Esophagus muscularis mucosa (tissue), 4 donors: ENCODE data around the gene PEPD. TPM values are rescaled to one million over a fixed set of nuclear protein-coding genes. Genes with fewer than 3 reads are reported as not detected.

Source experiments
- DNase-seq: peaks from one replicate; pipeline ENCODE4 v3.0.0-alpha.2; 2017; ENCODE audit errors: extremely low spot score
- H3K27ac ChIP-seq, 4 donors: fragments of 200-600 bp; sonication (generic); replicated peaks in 1 of 4; 1 replicate in 3 of 4; 2 replicates in 1 of 4; pipeline ENCODE4 v1.5.1; 2016 to 2019; ENCODE audit warnings: mild to moderate bottlenecking in 1 of 4
- H3K27me3 ChIP-seq, 4 donors: fragments of 200-600 bp; sonication (generic); one replicate each; pipeline versions ENCODE4 v1.5.1 to v1.6.0; 2016 to 2019
- H3K36me3 ChIP-seq, 4 donors: fragments of 200-600 bp; sonication (generic); one replicate each; pipeline ENCODE4 v1.5.1; 2016 to 2019
- H3K4me1 ChIP-seq, 4 donors: fragments of 200-600 bp; sonication (generic); one replicate each; pipeline ENCODE4 v1.5.1; 2016 to 2019
- H3K4me3 ChIP-seq, 4 donors: fragments of 200-600 bp; sonication (generic); 1 replicate in 2 of 4; 2 replicates in 2 of 4; pipeline ENCODE4 v1.5.1; 2016 to 2019; ENCODE audit warnings: mild to moderate bottlenecking in 4 of 4, moderate library complexity in 1 of 4
- H3K9me3 ChIP-seq, 4 donors: fragments of 200-600 bp; sonication (generic); 1 replicate in 3 of 4; 2 replicates in 1 of 4; pipeline ENCODE4 v1.5.1; 2016 to 2019
- CTCF ChIP-seq, 3 experiments: fragments of 200-600 bp in 2 of 3; fragments of 450-650 bp in 1 of 3; sonication (generic) in 2 of 3; IDR thresholded peaks; one replicate each; pipeline ENCODE4 v1.5.1; 2017 to 2019; ENCODE audit warnings: antibody characterized with exemption in 3 of 3, mild to moderate bottlenecking in 2 of 3, moderate library complexity in 1 of 3
- EP300 ChIP-seq: sonication (generic); formaldehyde crosslinking; IDR thresholded peaks from one replicate; pipeline ENCODE4 v1.6.1; 2017; ENCODE audit warnings: antibody characterized with exemption
- POLR2A ChIP-seq: fragments of 450-650 bp; IDR thresholded peaks from one replicate; pipeline ENCODE4 v1.6.1; 2017; ENCODE audit warnings: antibody characterized with exemption, moderate library complexity, mild to moderate bottlenecking, low read depth
- POLR2AphosphoS5 ChIP-seq, 2 donors: sonication (generic); formaldehyde crosslinking; IDR thresholded peaks; one replicate each; pipeline ENCODE4 v1.6.1; 2017; ENCODE audit warnings: antibody characterized with exemption in 2 of 2
- WGBS: methylation state at CpG from one replicate; pipeline ENCODE4 v1.1.5; 2018; 5-methylcytosine and 5-hydroxymethylcytosine counted together
- intact Hi-C: fragments of 100-400 bp; cut with DNase I; formaldehyde crosslinking; loops from one replicate; pipeline ENCODE4 v1.15.1; 2023
- total RNA-seq, 4 donors: library from RNA; depleted of rRNA; stranded (reverse); fragments of >200 nt; gene quantifications; one replicate each; pipeline versions ENCODE4 v1.1.0 to v1.2.1, GENCODE V29; 2016

Gene PEPD
- total RNA-seq, 4 donors from 2014 or later = 59.8 to 90.9 (median 73.0) TPM

GRCh38 chr19:33403221-33403972 lies 118.2 kb downstream of the PEPD start:
- Histone ChIP-seq H3K4me1 (peaks cover 4 to 27% (median 16%) of the 10 kb centered on the region in 4 donors), H3K9me3 (no peaks in the 10 kb centered on the region), H3K36me3 (peaks cover 0 to 35% (median 9%) of the 10 kb centered on the region in 4 donors), H3K27me3 (no peaks in the 10 kb centered on the region), H3K27ac (no peak overlapping the region), H3K4me3 (no peak overlapping the region)
- intact Hi-C loops = loop anchor here (10.0 kb wide), 1 partner anchor 99 kb away; the partner anchor contains the start of gene CEBPA
- TF ChIP-seq CTCF (IDR thresholded peaks at IDR 0.05) (no peak), EP300 (no peak), POLR2AphosphoS5 (IDR thresholded peaks at IDR 0.05) (no peak), POLR2A (no peak)
- 88% methylated on average over 15 of the region's 18 CpGs for WGBS
- no peak for DNase-seq

- Histone ChIP-seq H3K4me3 (no peak overlapping the region), H3K27me3 (no peaks in the 10 kb centered on the region), H3K4me1 (peaks cover 5 to 31% (median 20%) of the 10 kb centered on the region in 4 donors), H3K36me3 (peaks cover 0 to 32% (median 9%) of the 10 kb centered on the region in 4 donors), H3K9me3 (no peaks in the 10 kb centered on the region), H3K27ac (no peak overlapping the region)
- no peak for TF ChIP-seq POLR2AphosphoS5 (IDR thresholded peaks at IDR 0.05)
- no peak for TF ChIP-seq EP300
- TF ChIP-seq CTCF (IDR thresholded peaks at IDR 0.05) = no peak
- TF ChIP-seq POLR2A = no peak
- DNase-seq = no peak
- intact Hi-C loops = loop anchor here (10.0 kb wide), 1 partner anchor 98 kb away; the partner anchor contains the start of gene CEBPA
- 90% methylated on average over 10 of the region's 18 CpGs for WGBS
Observed at GRCh38 chr19:33402421-33403220, 119.0 kb downstream of the PEPD start.

GRCh38 chr19:33401683-33402420 lies 119.7 kb downstream of the PEPD start:
- peaks cover 0 to 26% (median 9%) of the 10 kb centered on the region in 4 donors for H3K36me3 ChIP-seq
- WGBS = 96% methylated on average over 20 of the region's 30 CpGs
- H3K27me3 ChIP-seq = no peaks in the 10 kb centered on the region
- intact Hi-C loops = loop anchor here (10.0 kb wide), 1 partner anchor 97 kb away; the partner anchor contains the start of gene CEBPA
- no peak for DNase-seq
- TF ChIP-seq CTCF (IDR thresholded peaks at IDR 0.05) (no peak), POLR2AphosphoS5 (IDR thresholded peaks at IDR 0.05) (no peak), POLR2A (no peak), EP300 (no peak)
- no peak overlapping the region for H3K27ac ChIP-seq
- H3K4me1 ChIP-seq = peaks cover 13 to 35% (median 28%) of the 10 kb centered on the region in 4 donors
- no peaks in the 10 kb centered on the region for H3K9me3 ChIP-seq
- H3K4me3 ChIP-seq = no peak overlapping the region

GRCh38 chr19:33400856-33401682 lies 120.5 kb downstream of the PEPD start:
- intact Hi-C loops = loop anchor here (10.0 kb wide), 1 partner anchor 96 kb away; the partner anchor contains the start of gene CEBPA
- peaks cover 0 to 26% (median 9%) of the 10 kb centered on the region in 4 donors for H3K36me3 ChIP-seq
- no peak for DNase-seq
- WGBS = 95% methylated on average over 12 of the region's 24 CpGs
- no peaks in the 10 kb centered on the region for H3K9me3 ChIP-seq
- peaks cover 17 to 35% (median 30%) of the 10 kb centered on the region in 4 donors for H3K4me1 ChIP-seq
- TF ChIP-seq POLR2A (no peak), POLR2AphosphoS5 (IDR thresholded peaks at IDR 0.05) (no peak), CTCF (IDR thresholded peaks at IDR 0.05) (no peak), EP300 (no peak)
- H3K27me3 ChIP-seq = no peaks in the 10 kb centered on the region
- no peak overlapping the region for H3K27ac ChIP-seq
- H3K4me3 ChIP-seq = no peak overlapping the region
